Endothelial cell of umbilical vein (primary cell): ENCODE measurements around the gene SMG5.

Source experiments
- CTCF ChIP-seq, 2 donors: IDR thresholded peaks; 1 replicate in 1 of 2; 2 replicates in 1 of 2; pipeline ENCODE4 v1.5.1; 2011; ENCODE audit warnings: low read length in 2 of 2, mild to moderate bottlenecking in 2 of 2, moderate library complexity in 2 of 2, control low read depth in 1 of 2, inconsistent platforms in 1 of 2, low read depth in 1 of 2; ENCODE audit not compliant: insufficient read depth in 1 of 2; ENCODE audit errors: extremely low read depth in 1 of 2
- GATA2 ChIP-seq: IDR thresholded peaks from 2 replicates; pipeline ENCODE4 v1.7.0; 2011; ENCODE audit warnings: low read depth, mild to moderate bottlenecking, moderate library complexity, mixed read lengths, low read length; ENCODE audit not compliant: insufficient read length, insufficient read depth
- MAX ChIP-seq: IDR thresholded peaks from 2 replicates; pipeline ENCODE4 v1.6.1; 2011; ENCODE audit not compliant: insufficient read depth, insufficient read length
- POLR2A ChIP-seq: IDR thresholded peaks from 2 replicates; pipeline ENCODE4 v1.6.1; 2012; ENCODE audit warnings: low read depth, mild to moderate bottlenecking, control low read depth, low read length
- POLR2AphosphoS5 ChIP-seq: IDR thresholded peaks from 2 replicates; pipeline ENCODE4 v1.6.1; 2012; ENCODE audit warnings: low read depth, mild to moderate bottlenecking, control low read depth, low read length, moderate library complexity; ENCODE audit not compliant: insufficient read depth

- TF ChIP-seq POLR2A (no peak), CTCF (IDR thresholded peaks at IDR 0.05; ENCODE audit: extremely low read depth in 1 of 2, insufficient read depth in 1 of 2, low read depth in 1 of 2, low read length in 2 of 2) (no peak), POLR2AphosphoS5 (no peak), MAX (no peak), GATA2 (no peak)
Observed at GRCh38 chr1:156226116-156226538, 56.5 kb downstream of the SMG5 start.
